ENCODE measurements around the gene ARRB1.

GRCh38 chr11:75293903-75294302 lies 57.6 kb downstream of the ARRB1 start:
- TF ChIP-seq TAF1 (IDR thresholded peaks at IDR 0.05; ENCODE audit: borderline replicate concordance, low read depth, low read length) (no peak), CTCF (IDR thresholded peaks at IDR 0.05) (no peak), USF2 (IDR thresholded peaks at IDR 0.05; ENCODE audit: borderline replicate concordance, low read depth, low read length) (no peak), RFX5 (IDR thresholded peaks at IDR 0.05; ENCODE audit: low read length) (no peak), ZBTB33 (IDR thresholded peaks at IDR 0.05; ENCODE audit: borderline replicate concordance, low read depth) (no peak), POLR2AphosphoS5 (IDR thresholded peaks at IDR 0.05; ENCODE audit: low read depth, low read length) (no peak), GABPA (IDR thresholded peaks at IDR 0.05; ENCODE audit: low read depth) (no peak), RAD21 (IDR thresholded peaks at IDR 0.05; ENCODE audit: low read length) (no peak), SMC3 (IDR thresholded peaks at IDR 0.05; ENCODE audit: low read depth, low read length) (no peak), RCOR1 (IDR thresholded peaks at IDR 0.05; ENCODE audit: low read length) (no peak)
- TF ChIP-seq, protein P1, sequence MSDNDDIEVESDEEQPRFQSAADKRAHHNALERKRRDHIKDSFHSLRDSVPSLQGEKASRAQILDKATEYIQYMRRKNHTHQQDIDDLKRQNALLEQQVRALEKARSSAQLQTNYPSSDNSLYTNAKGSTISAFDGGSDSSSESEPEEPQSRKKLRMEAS (IDR thresholded peaks at IDR 0.05; ENCODE audit: low read depth) = no peak

All from SK-N-SH (cell line).